Liver (tissue), 3 donors: Measurements from ENCODE around the gene DOCK6.

Experiments used
- FOXA2 ChIP-seq: IDR thresholded peaks from 2 replicates; pipeline ENCODE4 v1.6.1; 2016; ENCODE audit warnings: antibody characterized with exemption
- HNF4A ChIP-seq, 2 donors: conservative IDR thresholded peaks; 2 replicates each; pipeline ENCODE4 v1.6.1; 2016; ENCODE audit warnings: antibody characterized with exemption in 2 of 2, mild to moderate bottlenecking in 2 of 2
- JUND ChIP-seq, 2 donors: IDR thresholded peaks; 2 replicates each; pipeline ENCODE4 v1.6.1; 2016; ENCODE audit warnings: antibody characterized with exemption in 2 of 2
- RAD21 ChIP-seq, 2 donors: IDR thresholded peaks; 2 replicates each; pipeline ENCODE4 v1.6.1; 2016; ENCODE audit warnings: antibody characterized with exemption in 2 of 2, mild to moderate bottlenecking in 2 of 2
- SP1 ChIP-seq: IDR thresholded peaks from 2 replicates; pipeline ENCODE4 v1.6.1; 2018; ENCODE audit warnings: antibody characterized with exemption, mild to moderate bottlenecking
- TAF1 ChIP-seq: conservative IDR thresholded peaks from 2 replicates; pipeline ENCODE4 v1.6.1; 2016; ENCODE audit warnings: antibody characterized with exemption, mild to moderate bottlenecking
- YY1 ChIP-seq: IDR thresholded peaks from 2 replicates; pipeline ENCODE4 v1.6.1; 2016; ENCODE audit warnings: antibody characterized with exemption, mild to moderate bottlenecking
- TF ChIP-seq, protein P1 (sequence below): IDR thresholded peaks from 2 replicates; pipeline ENCODE4 v1.6.1; 2016; ENCODE audit warnings: antibody characterized with exemption, mild to moderate bottlenecking
- TF ChIP-seq, protein P2 (sequence below): fragments of 150-350 bp; IDR thresholded peaks from 2 replicates; pipeline ENCODE4 v1.5.1; 2017; ENCODE audit warnings: improper control_type of control experiment, low read depth, low read length; ENCODE audit not compliant: missing input control
- TF ChIP-seq, protein P3 (sequence below): IDR thresholded peaks from 2 replicates; pipeline ENCODE4 v1.6.1; 2016; ENCODE audit warnings: antibody characterized with exemption
- TF ChIP-seq, protein P4 (sequence below): IDR thresholded peaks from 2 replicates; pipeline ENCODE4 v1.6.1; 2016; ENCODE audit warnings: antibody characterized with exemption
- TF ChIP-seq, protein P5 (sequence below): IDR thresholded peaks from 2 replicates; pipeline ENCODE4 v1.6.1; 2016; ENCODE audit warnings: antibody characterized with exemption
- donor health status: healthy.
- donor health status: healthy.

DNA sequence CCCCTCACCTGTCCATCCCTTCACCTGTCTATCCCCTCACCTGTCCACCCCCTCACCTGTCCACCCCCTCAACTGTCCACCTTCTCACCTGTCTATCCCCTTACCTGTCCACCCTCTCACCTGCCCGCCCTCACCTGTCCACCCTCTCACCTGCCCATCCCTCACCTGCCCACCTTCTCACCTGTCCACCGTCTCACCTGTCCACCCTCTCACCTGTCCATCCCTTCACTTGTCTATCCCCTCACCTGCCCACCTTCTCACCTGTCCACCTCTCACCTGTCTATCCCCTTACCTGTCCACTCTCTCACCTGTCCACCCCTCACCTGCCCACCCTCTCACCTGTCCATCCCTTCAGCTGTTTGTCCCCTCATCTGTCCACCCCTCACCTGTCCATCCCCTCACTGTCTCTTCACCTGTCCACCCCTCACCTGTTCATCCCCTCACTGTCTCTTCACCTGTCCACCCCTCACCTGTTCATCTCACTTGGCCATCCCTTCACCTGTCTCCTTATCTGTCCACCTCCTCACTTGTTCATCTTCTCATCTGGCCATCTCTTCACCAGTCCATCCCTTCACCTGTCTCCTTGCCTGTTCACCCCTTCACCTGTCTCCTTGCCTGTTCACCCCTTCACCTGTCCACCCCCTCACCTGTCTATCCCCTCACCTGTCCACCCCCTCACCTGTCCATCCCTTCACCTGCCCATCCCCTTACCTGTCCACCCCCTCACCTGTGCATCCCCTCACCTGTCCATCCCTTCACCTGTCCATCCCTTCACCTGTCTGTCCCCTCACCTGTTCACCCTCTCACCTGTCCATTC lies 52.3 kb downstream of the DOCK6 start:
- TF ChIP-seq JUND (IDR thresholded peaks at IDR 0.05) (no peak), HNF4A (conservative IDR thresholded peaks at IDR 0.05) (no peak), YY1 (no peak), RAD21 (IDR thresholded peaks at IDR 0.05) (no peak), TAF1 (no peak), SP1 (no peak), FOXA2 (no peak)
- TF ChIP-seq, protein P1, sequence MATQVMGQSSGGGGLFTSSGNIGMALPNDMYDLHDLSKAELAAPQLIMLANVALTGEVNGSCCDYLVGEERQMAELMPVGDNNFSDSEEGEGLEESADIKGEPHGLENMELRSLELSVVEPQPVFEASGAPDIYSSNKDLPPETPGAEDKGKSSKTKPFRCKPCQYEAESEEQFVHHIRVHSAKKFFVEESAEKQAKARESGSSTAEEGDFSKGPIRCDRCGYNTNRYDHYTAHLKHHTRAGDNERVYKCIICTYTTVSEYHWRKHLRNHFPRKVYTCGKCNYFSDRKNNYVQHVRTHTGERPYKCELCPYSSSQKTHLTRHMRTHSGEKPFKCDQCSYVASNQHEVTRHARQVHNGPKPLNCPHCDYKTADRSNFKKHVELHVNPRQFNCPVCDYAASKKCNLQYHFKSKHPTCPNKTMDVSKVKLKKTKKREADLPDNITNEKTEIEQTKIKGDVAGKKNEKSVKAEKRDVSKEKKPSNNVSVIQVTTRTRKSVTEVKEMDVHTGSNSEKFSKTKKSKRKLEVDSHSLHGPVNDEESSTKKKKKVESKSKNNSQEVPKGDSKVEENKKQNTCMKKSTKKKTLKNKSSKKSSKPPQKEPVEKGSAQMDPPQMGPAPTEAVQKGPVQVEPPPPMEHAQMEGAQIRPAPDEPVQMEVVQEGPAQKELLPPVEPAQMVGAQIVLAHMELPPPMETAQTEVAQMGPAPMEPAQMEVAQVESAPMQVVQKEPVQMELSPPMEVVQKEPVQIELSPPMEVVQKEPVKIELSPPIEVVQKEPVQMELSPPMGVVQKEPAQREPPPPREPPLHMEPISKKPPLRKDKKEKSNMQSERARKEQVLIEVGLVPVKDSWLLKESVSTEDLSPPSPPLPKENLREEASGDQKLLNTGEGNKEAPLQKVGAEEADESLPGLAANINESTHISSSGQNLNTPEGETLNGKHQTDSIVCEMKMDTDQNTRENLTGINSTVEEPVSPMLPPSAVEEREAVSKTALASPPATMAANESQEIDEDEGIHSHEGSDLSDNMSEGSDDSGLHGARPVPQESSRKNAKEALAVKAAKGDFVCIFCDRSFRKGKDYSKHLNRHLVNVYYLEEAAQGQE, result no peak
- TF ChIP-seq, protein P2, sequence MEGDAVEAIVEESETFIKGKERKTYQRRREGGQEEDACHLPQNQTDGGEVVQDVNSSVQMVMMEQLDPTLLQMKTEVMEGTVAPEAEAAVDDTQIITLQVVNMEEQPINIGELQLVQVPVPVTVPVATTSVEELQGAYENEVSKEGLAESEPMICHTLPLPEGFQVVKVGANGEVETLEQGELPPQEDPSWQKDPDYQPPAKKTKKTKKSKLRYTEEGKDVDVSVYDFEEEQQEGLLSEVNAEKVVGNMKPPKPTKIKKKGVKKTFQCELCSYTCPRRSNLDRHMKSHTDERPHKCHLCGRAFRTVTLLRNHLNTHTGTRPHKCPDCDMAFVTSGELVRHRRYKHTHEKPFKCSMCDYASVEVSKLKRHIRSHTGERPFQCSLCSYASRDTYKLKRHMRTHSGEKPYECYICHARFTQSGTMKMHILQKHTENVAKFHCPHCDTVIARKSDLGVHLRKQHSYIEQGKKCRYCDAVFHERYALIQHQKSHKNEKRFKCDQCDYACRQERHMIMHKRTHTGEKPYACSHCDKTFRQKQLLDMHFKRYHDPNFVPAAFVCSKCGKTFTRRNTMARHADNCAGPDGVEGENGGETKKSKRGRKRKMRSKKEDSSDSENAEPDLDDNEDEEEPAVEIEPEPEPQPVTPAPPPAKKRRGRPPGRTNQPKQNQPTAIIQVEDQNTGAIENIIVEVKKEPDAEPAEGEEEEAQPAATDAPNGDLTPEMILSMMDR, result no peak
- TF ChIP-seq, protein P3, sequence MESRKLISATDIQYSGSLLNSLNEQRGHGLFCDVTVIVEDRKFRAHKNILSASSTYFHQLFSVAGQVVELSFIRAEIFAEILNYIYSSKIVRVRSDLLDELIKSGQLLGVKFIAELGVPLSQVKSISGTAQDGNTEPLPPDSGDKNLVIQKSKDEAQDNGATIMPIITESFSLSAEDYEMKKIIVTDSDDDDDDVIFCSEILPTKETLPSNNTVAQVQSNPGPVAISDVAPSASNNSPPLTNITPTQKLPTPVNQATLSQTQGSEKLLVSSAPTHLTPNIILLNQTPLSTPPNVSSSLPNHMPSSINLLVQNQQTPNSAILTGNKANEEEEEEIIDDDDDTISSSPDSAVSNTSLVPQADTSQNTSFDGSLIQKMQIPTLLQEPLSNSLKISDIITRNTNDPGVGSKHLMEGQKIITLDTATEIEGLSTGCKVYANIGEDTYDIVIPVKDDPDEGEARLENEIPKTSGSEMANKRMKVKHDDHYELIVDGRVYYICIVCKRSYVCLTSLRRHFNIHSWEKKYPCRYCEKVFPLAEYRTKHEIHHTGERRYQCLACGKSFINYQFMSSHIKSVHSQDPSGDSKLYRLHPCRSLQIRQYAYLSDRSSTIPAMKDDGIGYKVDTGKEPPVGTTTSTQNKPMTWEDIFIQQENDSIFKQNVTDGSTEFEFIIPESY, result no peak
- TF ChIP-seq, protein P4, sequence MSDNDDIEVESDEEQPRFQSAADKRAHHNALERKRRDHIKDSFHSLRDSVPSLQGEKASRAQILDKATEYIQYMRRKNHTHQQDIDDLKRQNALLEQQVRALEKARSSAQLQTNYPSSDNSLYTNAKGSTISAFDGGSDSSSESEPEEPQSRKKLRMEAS, result no peak
- TF ChIP-seq, protein P5, sequence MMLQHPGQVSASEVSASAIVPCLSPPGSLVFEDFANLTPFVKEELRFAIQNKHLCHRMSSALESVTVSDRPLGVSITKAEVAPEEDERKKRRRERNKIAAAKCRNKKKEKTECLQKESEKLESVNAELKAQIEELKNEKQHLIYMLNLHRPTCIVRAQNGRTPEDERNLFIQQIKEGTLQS, result no peak
